CD4-positive, alpha-beta T cell treated with Interleukin-2 at 100 ng/mL for 4 hours (primary cell): ENCODE results near the gene PCDHGA5.
"Not testable (repeated sequence)": the region's sequence is repeated elsewhere in the genome, so short reads cannot be mapped to it uniquely, and the experiment has no call there.

Experiments
- DNase-seq: peaks from one replicate; pipeline ENCODE4 v3.0.0-alpha.2; 2020; ENCODE audit warnings: low spot score

PCDHGA5 gene

GRCh38 chr5:141414548-141415274 is 50.7 kb downstream of the PCDHGA5 start:
- not testable (repeated sequence) for DNase-seq

GRCh38 chr5:141415275-141415618 is 51.3 kb downstream of the PCDHGA5 start:
- DNase-seq: not testable (repeated sequence)
